Forelimb muscle (tissue), 1 donor: ENCODE measurements around the gene CYP39A1. TPM values are rescaled to one million over a fixed set of nuclear protein-coding genes. Genes with fewer than 3 reads are reported as not detected.

ENCODE experiments used
- DNase-seq: peaks from one replicate; pipeline ENCODE4 v3.0.0-alpha.2; 2013; ENCODE audit warnings: low read depth
- polyA plus RNA-seq: library from polyadenylated mRNA; unstranded; fragments of 120-200 nt; gene quantifications from one replicate; pipeline ENCODE4 v1.2.1, GENCODE V29; 2013; ENCODE audit not compliant: insufficient read length

CYP39A1 gene
- polyA plus RNA-seq, 1 donor = 1.3 TPM

DNA sequence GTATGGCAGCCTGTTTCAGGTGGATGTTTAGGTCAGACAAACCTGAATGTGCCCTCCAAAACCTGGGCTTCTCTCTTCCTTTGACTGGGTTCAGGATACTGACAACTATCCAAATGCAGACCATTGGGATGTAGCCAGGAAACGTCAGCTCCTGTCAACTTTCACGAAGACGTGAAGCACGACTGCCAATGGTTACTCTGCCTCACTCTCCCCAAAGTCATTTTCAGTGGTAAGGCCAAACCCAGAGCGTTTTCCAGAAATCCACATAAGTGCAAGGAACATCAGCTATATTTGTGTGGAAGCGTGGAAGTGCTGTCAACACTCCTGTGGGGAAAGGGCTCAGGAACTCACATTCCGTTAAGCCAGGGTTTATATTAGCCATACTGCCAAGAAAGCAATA lies 141.3 kb downstream of the CYP39A1 start:
- no peak for DNase-seq

- peak; percentile 55 for DNase-seq
Observed at GRCh38 chr6:46510651-46511050, 142.0 kb downstream of the CYP39A1 start.

DNA sequence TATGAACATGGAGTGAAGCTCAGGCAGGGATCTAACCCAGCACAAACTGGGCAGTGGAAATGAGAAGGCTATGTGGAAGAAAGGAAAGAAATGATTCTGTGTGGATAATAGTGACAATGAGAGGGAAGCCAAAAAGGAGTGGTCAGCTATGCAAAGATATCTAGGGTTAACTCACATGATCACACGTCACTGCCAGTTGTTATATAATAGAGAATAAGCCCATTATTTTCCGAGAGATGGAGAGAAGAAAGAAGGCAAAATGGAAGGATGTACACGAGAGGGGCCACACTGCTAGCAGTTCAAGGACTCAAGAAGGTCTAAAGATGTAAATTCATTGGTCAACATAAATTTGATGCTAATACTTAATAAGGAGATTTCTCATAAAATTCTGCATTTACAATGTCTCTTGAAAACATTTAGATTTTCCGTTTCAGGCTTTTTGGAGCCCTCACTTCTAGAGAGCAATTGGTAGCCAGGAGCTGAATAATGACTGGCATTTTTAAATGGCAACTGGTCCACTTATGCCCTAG lies 142.6 kb downstream of the CYP39A1 start:
- DNase-seq = no peak

DNA sequence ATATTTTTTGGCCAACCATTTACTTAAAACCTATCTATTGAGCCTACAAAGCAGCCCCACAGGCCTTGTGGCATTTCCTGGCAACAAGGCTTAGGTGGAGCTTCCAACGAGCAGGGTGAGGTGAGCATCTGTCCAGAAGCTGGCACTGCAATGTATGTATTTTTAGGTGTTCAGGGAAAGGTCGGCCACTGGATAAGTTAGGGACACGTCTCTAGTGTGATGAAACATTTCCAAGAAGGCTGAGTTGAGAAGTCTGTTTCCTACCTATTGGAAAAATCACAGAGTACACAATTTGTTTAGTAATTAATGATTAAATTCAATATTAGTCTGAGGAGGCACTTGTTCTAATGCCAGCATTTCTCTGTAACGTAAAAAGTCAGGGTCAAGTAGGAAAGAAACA lies 143.6 kb downstream of the CYP39A1 start:
- no peak for DNase-seq

- DNase-seq = no peak
Observed at GRCh38 chr6:46507426-46507825, 145.2 kb downstream of the CYP39A1 start.

- no peak for DNase-seq
Observed at GRCh38 chr6:46505693-46506512, 146.7 kb downstream of the CYP39A1 start.

DNA sequence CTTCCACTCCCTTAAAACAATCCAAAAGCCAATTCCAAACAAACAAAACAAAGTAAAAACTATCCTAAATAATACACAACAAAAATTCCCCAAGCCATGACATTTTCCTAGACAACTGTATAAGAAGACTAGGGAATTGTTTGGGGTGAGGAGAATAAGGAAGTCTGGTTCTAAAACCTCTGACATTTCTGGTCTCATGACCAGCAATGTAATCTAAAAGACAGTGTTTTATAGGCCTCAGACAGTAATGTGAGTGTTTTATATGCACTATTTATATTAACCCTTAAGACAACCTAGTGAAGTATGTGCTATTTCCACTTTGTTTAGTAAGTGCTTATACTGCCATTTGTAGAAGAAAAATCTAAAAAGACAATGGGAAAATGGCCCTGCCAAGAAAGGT lies 148.4 kb downstream of the CYP39A1 start:
- DNase-seq = no peak

DNA sequence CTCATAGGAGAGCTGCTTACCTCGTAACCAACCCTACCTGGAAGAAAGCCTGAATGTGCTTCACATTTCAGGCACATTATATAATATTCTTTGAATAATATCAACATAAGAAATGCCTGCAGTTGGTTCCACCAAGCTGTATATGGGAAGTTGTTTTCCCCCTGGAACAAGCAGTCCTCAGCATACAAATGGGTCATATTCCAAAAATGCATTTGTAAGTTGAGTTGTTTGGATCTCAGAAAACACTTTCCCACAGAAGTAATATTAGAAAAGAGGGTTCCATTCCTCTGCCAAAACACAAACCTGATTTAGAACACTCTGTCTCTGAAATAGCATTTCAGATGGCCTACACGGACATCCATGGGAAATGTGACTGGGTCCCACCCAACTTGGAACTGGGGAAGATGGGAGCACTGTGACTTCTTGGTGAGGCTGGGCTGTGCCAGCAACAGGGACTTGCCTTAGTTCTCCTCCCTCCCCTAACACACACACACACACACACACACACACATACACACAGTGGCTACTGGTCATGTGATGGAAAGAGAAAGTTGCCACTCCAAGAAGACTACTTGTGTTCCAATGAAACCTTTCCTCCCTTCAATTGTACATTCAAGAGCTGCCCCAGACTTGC lies 150.0 kb downstream of the CYP39A1 start:
- no peak for DNase-seq

DNA sequence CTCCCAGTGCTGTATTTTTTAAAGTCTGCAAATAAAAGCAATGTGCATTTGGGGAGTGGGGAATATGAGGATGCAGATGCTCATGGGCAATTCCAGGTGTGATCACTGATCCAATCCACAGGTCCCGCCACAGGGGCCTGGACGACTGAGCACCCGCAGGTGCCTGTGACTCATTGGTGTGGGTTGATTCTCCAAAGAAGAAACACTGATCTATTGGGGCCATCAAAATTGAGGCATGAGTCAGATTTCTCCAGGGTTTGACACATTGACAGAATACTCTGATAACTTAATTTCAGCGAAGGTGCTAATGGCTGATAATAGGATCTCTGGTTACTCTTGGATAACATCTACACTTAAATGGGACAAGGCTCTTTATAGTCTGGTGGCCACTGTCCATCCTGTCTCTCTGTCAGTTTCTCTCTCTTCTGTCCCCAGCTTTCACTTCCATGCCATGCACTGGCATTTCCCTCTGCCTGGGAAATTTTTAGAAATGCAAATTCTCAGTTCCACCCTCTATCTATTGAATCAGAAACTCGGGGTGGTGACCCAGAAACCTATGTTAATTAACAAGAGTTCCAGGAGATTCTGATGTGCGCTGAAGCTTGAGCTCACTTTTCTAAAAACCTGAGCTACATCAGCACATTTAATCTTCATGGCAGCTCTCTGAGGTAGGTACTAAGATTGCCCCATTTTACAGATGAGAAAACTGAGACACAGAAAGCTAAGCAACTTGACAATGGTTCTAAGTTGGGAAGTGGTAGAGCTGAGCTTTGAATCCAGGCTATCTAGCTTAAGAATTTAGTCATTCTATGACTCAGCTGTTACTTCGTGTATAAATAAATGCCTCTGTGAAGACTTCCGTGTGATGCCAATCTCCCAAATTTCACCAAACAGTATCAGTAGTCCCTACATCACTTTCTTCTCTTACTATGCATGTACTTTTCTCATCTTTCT lies 151.2 kb downstream of the CYP39A1 start:
- DNase-seq = no peak

DNA sequence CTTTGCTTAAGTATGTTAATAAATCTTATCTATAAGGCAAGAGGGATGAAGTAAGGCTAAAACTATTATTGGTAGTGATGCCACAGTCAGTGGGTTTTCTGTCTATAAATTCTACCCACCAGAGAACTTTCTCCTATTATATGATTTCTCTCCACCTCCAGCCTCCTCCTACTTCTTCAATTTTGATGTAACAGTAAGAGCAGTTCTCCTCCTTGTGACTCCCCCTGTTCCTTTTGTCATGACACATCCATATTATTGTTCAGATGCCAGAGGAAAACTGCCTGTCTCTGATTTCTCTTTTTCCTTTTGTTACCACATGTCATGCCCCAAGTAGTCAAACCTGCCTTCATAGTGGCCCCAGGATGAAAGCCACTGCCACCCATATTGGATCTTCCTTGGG lies 152.2 kb downstream of the CYP39A1 start:
- no peak for DNase-seq

Other genes starting within 250 kb of the CYP39A1 start
- 4.7 TPM for gene RCAN2, start 161.4 kb downstream of the CYP39A1 start, polyA plus RNA-seq
- gene SLC25A27, start 157 bp upstream of the CYP39A1 start, polyA plus RNA-seq = 22.4 TPM
- gene TDRD6, start 35.1 kb upstream of the CYP39A1 start, polyA plus RNA-seq = 0.90 TPM
- gene PLA2G7, start 82.6 kb upstream of the CYP39A1 start, polyA plus RNA-seq = 0.35 TPM
- gene ANKRD66, start 94.1 kb upstream of the CYP39A1 start, polyA plus RNA-seq = 0.39 TPM
- not detected for gene MEP1A, start 140.6 kb upstream of the CYP39A1 start, polyA plus RNA-seq